Ascending aorta (tissue), 2 donors: ENCODE results near the gene FGF12. TPM values are rescaled to one million over a fixed set of nuclear protein-coding genes. Genes with fewer than 3 reads are reported as not detected.

Experiments used
- DNase-seq, 2 donors: peaks; one replicate each; pipeline ENCODE4 v3.0.0-alpha.2; 2019; ENCODE audit warnings: low spot score in 2 of 2
- H3K27ac ChIP-seq, 2 donors: fragments of 200-600 bp; sonication (generic); one replicate each; pipeline ENCODE4 v1.5.1; 2016 to 2017; ENCODE audit warnings: mild to moderate bottlenecking in 1 of 2
- H3K27me3 ChIP-seq: fragments of 200-600 bp; sonication (generic); one replicate; pipeline ENCODE4 v1.5.1; 2017
- H3K36me3 ChIP-seq, 2 donors: fragments of 200-600 bp; sonication (generic); one replicate each; pipeline ENCODE4 v1.5.1; 2016
- H3K4me1 ChIP-seq, 2 donors: fragments of 200-600 bp; sonication (generic); one replicate each; pipeline ENCODE4 v1.5.1; 2016 to 2017; ENCODE audit warnings: mild to moderate bottlenecking in 1 of 2
- H3K4me3 ChIP-seq, 2 donors: fragments of 200-600 bp; sonication (generic); one replicate each; pipeline ENCODE4 v1.5.1; 2016 to 2017; ENCODE audit warnings: mild to moderate bottlenecking in 1 of 2
- H3K9me3 ChIP-seq, 2 donors: fragments of 200-600 bp; sonication (generic); one replicate each; pipeline ENCODE4 v1.5.1; 2016
- CTCF ChIP-seq, 3 experiments: fragments of 200-600 bp in 2 of 3; fragments of 450-650 bp in 1 of 3; sonication (generic) in 2 of 3; IDR thresholded peaks; one replicate each; pipeline ENCODE4 v1.5.1; 2016 to 2019; ENCODE audit warnings: antibody characterized with exemption in 3 of 3, mild to moderate bottlenecking in 1 of 3, moderate library complexity in 1 of 3
- intact Hi-C: fragments of 100-400 bp; cut with DNase I; formaldehyde crosslinking; loops from one replicate; pipeline ENCODE4 v1.15.1; 2023
- total RNA-seq: library from RNA; depleted of rRNA; stranded (reverse); fragments of >200 nt; gene quantifications from one replicate; pipeline ENCODE4 v1.1.0, GENCODE V29; 2016

FGF12 gene
- total RNA-seq, 1 donor from 2014 or later: 0.43 TPM

- no peak for TF ChIP-seq CTCF (IDR thresholded peaks at IDR 0.05)
- DNase-seq: no peak
- Histone ChIP-seq H3K27ac (no peak overlapping the region), H3K4me3 (no peak overlapping the region), H3K9me3 (no peaks in the 10 kb centered on the region), H3K36me3 (no peaks in the 10 kb centered on the region), H3K27me3 (no peaks in the 10 kb centered on the region), H3K4me1 (no peaks in the 10 kb centered on the region)
- intact Hi-C loops: no loop called here
Observed at GRCh38 chr3:192128922-192129321, 598.4 kb downstream of the FGF12 start.

GRCh38 chr3:192128060-192128459 is 599.3 kb downstream of the FGF12 start:
- DNase-seq: no peak
- intact Hi-C loops: no loop called here
- Histone ChIP-seq H3K27ac (no peak overlapping the region), H3K36me3 (no peaks in the 10 kb centered on the region), H3K27me3 (no peaks in the 10 kb centered on the region), H3K4me1 (no peaks in the 10 kb centered on the region), H3K9me3 (no peaks in the 10 kb centered on the region), H3K4me3 (no peak overlapping the region)
- TF ChIP-seq CTCF (IDR thresholded peaks at IDR 0.05): no peak

GRCh38 chr3:192122832-192123594 is 604.3 kb downstream of the FGF12 start:
- Histone ChIP-seq H3K4me1 (no peaks in the 10 kb centered on the region), H3K36me3 (no peaks in the 10 kb centered on the region), H3K4me3 (no peak overlapping the region), H3K27ac (no peak overlapping the region), H3K27me3 (no peaks in the 10 kb centered on the region), H3K9me3 (no peaks in the 10 kb centered on the region)
- intact Hi-C loops: no loop called here
- no peak for TF ChIP-seq CTCF (IDR thresholded peaks at IDR 0.05)
- no peak for DNase-seq

GRCh38 chr3:192121923-192122322 is 605.4 kb downstream of the FGF12 start:
- no peaks in the 10 kb centered on the region for H3K36me3 ChIP-seq
- H3K27ac ChIP-seq: no peak overlapping the region
- no peak overlapping the region for H3K4me3 ChIP-seq
- no peaks in the 10 kb centered on the region for H3K4me1 ChIP-seq
- TF ChIP-seq CTCF (IDR thresholded peaks at IDR 0.05): no peak
- no peaks in the 10 kb centered on the region for H3K9me3 ChIP-seq
- no peaks in the 10 kb centered on the region for H3K27me3 ChIP-seq
- DNase-seq: no peak
- intact Hi-C loops: no loop called here

GRCh38 chr3:192108820-192109219 is 618.5 kb downstream of the FGF12 start:
- H3K4me3 ChIP-seq: no peak overlapping the region
- no peak for TF ChIP-seq CTCF (IDR thresholded peaks at IDR 0.05)
- no peaks in the 10 kb centered on the region for H3K4me1 ChIP-seq
- H3K27ac ChIP-seq: no peak overlapping the region
- DNase-seq: no peak
- intact Hi-C loops: no loop called here
- H3K9me3 ChIP-seq: no peaks in the 10 kb centered on the region
- no peaks in the 10 kb centered on the region for H3K27me3 ChIP-seq
- H3K36me3 ChIP-seq: no peaks in the 10 kb centered on the region
